Stimulated activated CD4-positive, alpha-beta T cell treated with anti-CD3 and anti-CD28 coated beads, Interleukin-12 subunit alpha, Interleukin-12 subunit beta, amount 100 ng/mL, for 4 hours (primary cell): ENCODE results near the gene ARHGEF28.

Experiments used
- DNase-seq: peaks from one replicate; pipeline ENCODE4 v3.0.0-alpha.2; 2020

The ARHGEF28 gene

GRCh38 chr5:73974871-73975360 lies 348.9 kb downstream of the ARHGEF28 start:
- no peak for DNase-seq

GRCh38 chr5:73975845-73976244 lies 349.8 kb downstream of the ARHGEF28 start:
- no peak for DNase-seq

DNA sequence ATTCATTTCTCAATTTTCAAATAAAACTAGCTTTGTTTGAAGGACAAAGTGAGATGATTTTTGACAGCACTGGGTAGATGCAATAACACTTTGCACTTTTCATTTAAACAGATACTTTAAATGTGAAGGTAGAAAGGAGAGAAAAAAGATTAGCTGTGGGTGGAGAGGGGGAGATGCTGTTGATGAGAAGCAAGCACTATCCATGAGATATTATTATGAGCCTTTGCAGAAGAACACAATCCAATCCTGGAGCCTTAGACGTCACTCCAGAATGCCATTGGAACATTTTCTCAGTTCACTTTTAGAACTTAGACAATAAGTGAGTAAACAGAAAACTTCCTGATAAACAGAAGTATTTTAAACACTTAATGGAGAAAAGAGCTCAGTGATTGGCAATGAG lies 351.1 kb downstream of the ARHGEF28 start:
- DNase-seq, result no peak

- DNase-seq, result no peak
Measured at GRCh38 chr5:73979321-73979720, 353.3 kb downstream of the ARHGEF28 start.

DNA sequence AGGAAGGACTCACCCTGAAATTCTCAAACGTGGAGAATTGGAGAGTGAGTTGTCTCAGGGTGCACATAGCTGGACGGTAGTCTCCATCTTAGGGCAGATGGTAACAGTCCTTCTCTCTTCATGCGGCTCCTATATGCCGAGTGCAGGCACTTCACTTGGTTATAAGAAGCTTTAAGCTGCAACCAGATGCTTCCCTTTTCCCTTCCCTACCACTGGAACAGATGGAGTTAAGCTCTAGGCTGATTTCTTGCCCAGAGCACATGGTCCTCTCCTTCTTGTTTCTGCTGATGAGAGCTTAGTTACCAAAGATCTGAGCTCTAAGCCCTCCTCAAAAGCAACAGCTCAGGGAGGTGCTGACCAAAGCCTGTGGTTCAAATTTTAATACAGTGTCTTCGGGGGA lies 355.7 kb downstream of the ARHGEF28 start:
- DNase-seq, result no peak

GRCh38 chr5:73983644-73984043 lies 357.6 kb downstream of the ARHGEF28 start:
- DNase-seq, result no peak

- no peak for DNase-seq
Measured at GRCh38 chr5:73985145-73985544, 359.1 kb downstream of the ARHGEF28 start.

- DNase-seq, result no peak
Measured at GRCh38 chr5:73986729-73987128, 360.7 kb downstream of the ARHGEF28 start.

- DNase-seq, result no peak
Measured at GRCh38 chr5:73987915-73988314, 361.9 kb downstream of the ARHGEF28 start.

GRCh38 chr5:73989956-73990355 lies 364.0 kb downstream of the ARHGEF28 start:
- no peak for DNase-seq
